ACHN (cell line): ENCODE results near the gene EPG5.
A peak's percentile ranks its signal among the peaks of the same experiment; 100 is the strongest.

ENCODE experiments used
- DNase-seq: peaks from one replicate; pipeline ENCODE4 v3.0.0-alpha.2; 2015
- in situ Hi-C: cut with HindIII; loops from 2 replicates; pipeline ENCODE4 v1.10.0; 2017; ENCODE audit warnings: low sequenced_read_pairs, low pct_ligation_motif_present, low pct_unique_long_range_greater_than_20kb

EPG5 gene

GRCh38 chr18:45938488-45938935 lies 28.6 kb downstream of the EPG5 start:
- DNase-seq = no peak

GRCh38 chr18:45935591-45936335 lies 31.4 kb downstream of the EPG5 start:
- peak; percentile 64 for DNase-seq
- in situ Hi-C loops = no loop called here

More at GRCh38 chr18:45938488-45938935, 28.6 kb downstream of the EPG5 start:
- in situ Hi-C loops = no loop called here

- in situ Hi-C loops = no loop called here
- no peak for DNase-seq
Observed at GRCh38 chr18:45932708-45933107, 34.4 kb downstream of the EPG5 start.

GRCh38 chr18:45930963-45931362 lies 36.2 kb downstream of the EPG5 start:
- DNase-seq = no peak
- in situ Hi-C loops = no loop called here

GRCh38 chr18:45926691-45927090 lies 40.4 kb downstream of the EPG5 start:
- in situ Hi-C loops = no loop called here
- no peak for DNase-seq

- DNase-seq = no peak
- in situ Hi-C loops = no loop called here
Observed at GRCh38 chr18:45926085-45926484, 41.0 kb downstream of the EPG5 start.

GRCh38 chr18:45923138-45923537 lies 44.0 kb downstream of the EPG5 start:
- in situ Hi-C loops = loop anchor here (25.0 kb wide), 1 partner anchor 164 kb away; the partner anchor contains the start of gene ATP5F1A
- no peak for DNase-seq

GRCh38 chr18:45920367-45920766 lies 46.8 kb downstream of the EPG5 start:
- DNase-seq = peak; percentile 56
- in situ Hi-C loops = loop anchor here (25.0 kb wide), 1 partner anchor 167 kb away; the partner anchor contains the start of gene ATP5F1A

GRCh38 chr18:45916302-45916701 lies 50.8 kb downstream of the EPG5 start:
- in situ Hi-C loops = loop anchor here (25.0 kb wide), 1 partner anchor 171 kb away; the partner anchor contains the start of gene ATP5F1A
- DNase-seq = no peak

GRCh38 chr18:45913276-45913675 lies 53.9 kb downstream of the EPG5 start:
- DNase-seq = no peak
- in situ Hi-C loops = loop anchor here (25.0 kb wide), 1 partner anchor 174 kb away; the partner anchor contains the start of gene ATP5F1A

- in situ Hi-C loops = loop anchor here (25.0 kb wide), 1 partner anchor 177 kb away; the partner anchor contains the start of gene ATP5F1A
Observed at GRCh38 chr18:45910405-45911023, 56.6 kb downstream of the EPG5 start.

GRCh38 chr18:45901654-45902210 lies 65.4 kb downstream of the EPG5 start:
- in situ Hi-C loops = loop anchor here (25.0 kb wide), 1 partner anchor 186 kb away; the partner anchor contains the start of gene ATP5F1A

More at GRCh38 chr18:45910405-45911023, 56.6 kb downstream of the EPG5 start:
- peak; percentile 44 for DNase-seq

GRCh38 chr18:45900623-45901022 lies 66.5 kb downstream of the EPG5 start:
- in situ Hi-C loops = loop anchor here (25.0 kb wide), 1 partner anchor 187 kb away; the partner anchor contains the start of gene ATP5F1A
- DNase-seq = no peak

More at GRCh38 chr18:45901654-45902210, 65.4 kb downstream of the EPG5 start:
- DNase-seq = no peak

- in situ Hi-C loops = no loop called here
- DNase-seq = no peak
Observed at GRCh38 chr18:45896991-45897390, 70.1 kb downstream of the EPG5 start.

- in situ Hi-C loops = no loop called here
- no peak for DNase-seq
Observed at GRCh38 chr18:45896452-45896851, 70.7 kb downstream of the EPG5 start.

GRCh38 chr18:45895339-45895738 lies 71.8 kb downstream of the EPG5 start:
- DNase-seq = no peak
- in situ Hi-C loops = no loop called here

GRCh38 chr18:45894818-45895217 lies 72.3 kb downstream of the EPG5 start:
- in situ Hi-C loops = no loop called here

GRCh38 chr18:45891806-45892205 lies 75.3 kb downstream of the EPG5 start:
- in situ Hi-C loops = no loop called here
- DNase-seq = no peak

More at GRCh38 chr18:45894818-45895217, 72.3 kb downstream of the EPG5 start:
- DNase-seq = no peak

- in situ Hi-C loops = no loop called here
- no peak for DNase-seq
Observed at GRCh38 chr18:45890606-45891005, 76.5 kb downstream of the EPG5 start.
